Smooth muscle cell (in vitro differentiated cells): Measurements from ENCODE around the gene TTC27. TPM values are rescaled to one million over a fixed set of nuclear protein-coding genes. Genes with fewer than 3 reads are reported as not detected.

ENCODE experiments used
- DNase-seq: peaks from one replicate; lab custom pipeline; 2025; ENCODE audit not compliant: unreplicated experiment; lab: John Stamatoyannopoulos, UW
- H2AFZ ChIP-seq: fragments of 200-600 bp; sonication (generic); 2 replicates; pipeline ENCODE4 v1.6.0; 2016; ENCODE audit warnings: antibody characterized with exemption, low read depth, mild to moderate bottlenecking
- H3F3A ChIP-seq: fragments of 200-600 bp; sonication (generic); 2 replicates; pipeline ENCODE4 v1.6.0; 2017; ENCODE audit warnings: antibody characterized with exemption, low read depth
- H3K27ac ChIP-seq: fragments of 200-600 bp; sonication (generic); 2 replicates; pipeline ENCODE4 v1.5.1; 2016; ENCODE audit warnings: low read depth, mild to moderate bottlenecking
- H3K27me3 ChIP-seq: fragments of 200-600 bp; sonication (generic); 2 replicates; pipeline ENCODE4 v1.6.1; 2016; ENCODE audit warnings: low read depth, mild to moderate bottlenecking
- H3K36me3 ChIP-seq: fragments of 200-600 bp; sonication (generic); 2 replicates; pipeline ENCODE4 v1.5.1; 2016; ENCODE audit warnings: low read depth
- H3K4me1 ChIP-seq: fragments of 200-600 bp; sonication (generic); 2 replicates; pipeline ENCODE4 v1.5.1; 2016; ENCODE audit warnings: low read depth
- H3K4me2 ChIP-seq: fragments of 200-600 bp; sonication (generic); 2 replicates; pipeline ENCODE4 v1.6.0; 2016; ENCODE audit warnings: mild to moderate bottlenecking
- H3K4me3 ChIP-seq: fragments of 200-600 bp; sonication (generic); 2 replicates; pipeline ENCODE4 v1.5.1; 2016; ENCODE audit warnings: mild to moderate bottlenecking
- H3K79me2 ChIP-seq: fragments of 200-600 bp; sonication (generic); 2 replicates; pipeline ENCODE4 v1.6.0; 2016; ENCODE audit warnings: low read depth, mild to moderate bottlenecking
- H3K9ac ChIP-seq: fragments of 200-600 bp; sonication (generic); 2 replicates; pipeline ENCODE4 v1.6.0; 2016; ENCODE audit warnings: low read depth
- H3K9me3 ChIP-seq: fragments of 200-600 bp; sonication (generic); replicated peaks from 2 replicates; pipeline ENCODE4 v1.5.1; 2016; ENCODE audit warnings: low read depth
- H4K20me1 ChIP-seq: fragments of 200-600 bp; sonication (generic); 2 replicates; pipeline ENCODE4 v1.6.0; 2016; ENCODE audit warnings: low read depth
- WGBS: methylation state at CpG from one replicate; pipeline ENCODE4 v1.1.7; 2016; ENCODE audit warnings: low lambda C conversion rate; 5-methylcytosine and 5-hydroxymethylcytosine counted together
- polyA plus RNA-seq: library from polyadenylated mRNA; unstranded; fragments of >200 nt; fragmentation: Nextera tagmentation; extraction: Ambion mirVana; gene quantifications from 2 replicates; pipeline ENCODE4 v1.2.1, GENCODE V29; 2016
- total RNA-seq: library from RNA; depleted of rRNA; stranded (reverse); fragments of >200 nt; gene quantifications from 2 replicates; pipeline ENCODE4 v1.2.3, GENCODE V29; 2014
- TF ChIP-seq, protein P1 (sequence below): fragments of 200-600 bp; sonication (generic); IDR thresholded peaks from 2 replicates; pipeline ENCODE4 v1.5.1; 2017; ENCODE audit warnings: borderline replicate concordance, mild to moderate bottlenecking, antibody characterized with exemption; ENCODE audit not compliant: insufficient read depth, poor library complexity, severe bottlenecking

The TTC27 gene
- total and polyA plus RNA-seq, 2 experiments from 2014 or later: 9.2 to 12.1 TPM

DNA sequence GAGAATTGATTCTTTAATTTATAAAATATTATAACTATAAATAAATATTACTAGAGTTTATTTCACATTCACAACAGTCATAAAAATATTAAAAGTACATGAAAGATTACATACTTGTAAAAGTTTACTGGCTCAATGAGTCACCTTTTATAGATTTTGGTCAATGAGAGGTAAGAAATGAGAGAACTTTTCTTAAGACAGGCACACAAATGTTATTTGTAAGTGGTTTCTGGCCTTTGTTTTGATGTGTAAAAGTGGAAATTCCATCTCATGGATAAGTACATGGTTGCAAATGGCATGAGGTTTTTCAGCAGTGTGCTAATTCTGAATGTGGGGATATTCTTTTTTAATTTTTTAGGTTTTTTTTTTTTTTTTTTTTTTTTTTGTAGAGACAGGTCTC, 63.8 kb downstream of the TTC27 start:
- no peak overlapping the region for H3K4me3 ChIP-seq
- DNase-seq: no peak

DNA sequence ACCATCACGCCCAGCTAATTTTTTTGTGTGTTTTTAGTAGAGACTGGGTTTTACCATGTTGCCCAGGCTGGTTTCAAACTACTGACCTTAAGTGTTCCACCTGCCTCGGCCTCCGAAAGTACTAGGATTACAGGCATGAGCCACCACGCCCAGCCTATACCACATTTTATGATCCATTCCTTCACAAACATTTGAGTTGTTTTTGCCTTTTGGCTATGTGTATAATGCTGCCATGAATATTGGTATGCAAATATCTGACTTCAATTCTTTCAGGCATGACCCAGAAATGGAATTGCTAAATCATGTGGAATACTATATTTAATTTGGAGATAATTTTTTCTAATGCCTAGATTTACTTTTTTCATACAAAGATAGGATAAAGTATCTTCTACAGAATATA, 68.6 kb downstream of the TTC27 start:
- no peaks in the 10 kb centered on the region for H3K4me1 ChIP-seq
- no peak overlapping the region for H3K4me2 ChIP-seq
- TF ChIP-seq, protein P1, sequence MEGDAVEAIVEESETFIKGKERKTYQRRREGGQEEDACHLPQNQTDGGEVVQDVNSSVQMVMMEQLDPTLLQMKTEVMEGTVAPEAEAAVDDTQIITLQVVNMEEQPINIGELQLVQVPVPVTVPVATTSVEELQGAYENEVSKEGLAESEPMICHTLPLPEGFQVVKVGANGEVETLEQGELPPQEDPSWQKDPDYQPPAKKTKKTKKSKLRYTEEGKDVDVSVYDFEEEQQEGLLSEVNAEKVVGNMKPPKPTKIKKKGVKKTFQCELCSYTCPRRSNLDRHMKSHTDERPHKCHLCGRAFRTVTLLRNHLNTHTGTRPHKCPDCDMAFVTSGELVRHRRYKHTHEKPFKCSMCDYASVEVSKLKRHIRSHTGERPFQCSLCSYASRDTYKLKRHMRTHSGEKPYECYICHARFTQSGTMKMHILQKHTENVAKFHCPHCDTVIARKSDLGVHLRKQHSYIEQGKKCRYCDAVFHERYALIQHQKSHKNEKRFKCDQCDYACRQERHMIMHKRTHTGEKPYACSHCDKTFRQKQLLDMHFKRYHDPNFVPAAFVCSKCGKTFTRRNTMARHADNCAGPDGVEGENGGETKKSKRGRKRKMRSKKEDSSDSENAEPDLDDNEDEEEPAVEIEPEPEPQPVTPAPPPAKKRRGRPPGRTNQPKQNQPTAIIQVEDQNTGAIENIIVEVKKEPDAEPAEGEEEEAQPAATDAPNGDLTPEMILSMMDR: no peak
- no peak overlapping the region for H2AFZ ChIP-seq
- H3K36me3 ChIP-seq: no peaks in the 10 kb centered on the region
- no peak overlapping the region for H3K27ac ChIP-seq
- no peak overlapping the region for H3K4me3 ChIP-seq
- no peaks in the 10 kb centered on the region for H3K79me2 ChIP-seq
- WGBS: 94% methylated on average over 4 of the region's 4 CpGs
- no peaks in the 10 kb centered on the region for H4K20me1 ChIP-seq
- H3K27me3 ChIP-seq: no peaks in the 10 kb centered on the region
- H3K9ac ChIP-seq: no peak overlapping the region
- DNase-seq: no peak
- H3F3A ChIP-seq: no peaks in the 10 kb centered on the region
- no peaks in the 10 kb centered on the region for H3K9me3 ChIP-seq

More for the DNA sequence above, 63.8 kb downstream of the TTC27 start:
- TF ChIP-seq, protein P1: no peak
- H4K20me1 ChIP-seq: no peaks in the 10 kb centered on the region
- no peak overlapping the region for H3K4me2 ChIP-seq
- H3K36me3 ChIP-seq: no peaks in the 10 kb centered on the region
- H3K4me1 ChIP-seq: no peaks in the 10 kb centered on the region
- no peaks in the 10 kb centered on the region for H3K27me3 ChIP-seq
- no peak overlapping the region for H3K9ac ChIP-seq
- no peak overlapping the region for H2AFZ ChIP-seq
- H3K79me2 ChIP-seq: no peaks in the 10 kb centered on the region
- no peaks in the 10 kb centered on the region for H3K9me3 ChIP-seq
- no peaks in the 10 kb centered on the region for H3F3A ChIP-seq
- H3K27ac ChIP-seq: no peak overlapping the region

DNA sequence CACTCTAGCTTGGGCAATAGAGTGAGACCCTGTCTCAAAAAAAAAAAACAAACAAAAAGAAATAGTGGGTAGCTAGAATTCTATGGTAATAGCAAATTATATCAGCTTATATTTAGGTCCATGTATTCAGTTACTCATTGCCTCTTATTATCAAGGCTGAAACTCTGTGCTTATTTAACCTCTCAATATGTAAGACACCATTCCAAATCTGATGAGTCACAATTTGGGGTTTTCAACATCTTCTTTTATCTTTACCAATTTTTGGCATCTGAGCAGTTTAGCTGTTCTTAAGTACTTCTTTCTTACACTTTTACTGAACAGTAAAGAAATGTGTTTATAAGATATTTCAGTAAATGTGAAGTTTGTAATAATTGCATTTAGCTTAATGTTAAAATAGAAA, 69.3 kb downstream of the TTC27 start:
- no peak for DNase-seq
- TF ChIP-seq, protein P1: no peak

DNA sequence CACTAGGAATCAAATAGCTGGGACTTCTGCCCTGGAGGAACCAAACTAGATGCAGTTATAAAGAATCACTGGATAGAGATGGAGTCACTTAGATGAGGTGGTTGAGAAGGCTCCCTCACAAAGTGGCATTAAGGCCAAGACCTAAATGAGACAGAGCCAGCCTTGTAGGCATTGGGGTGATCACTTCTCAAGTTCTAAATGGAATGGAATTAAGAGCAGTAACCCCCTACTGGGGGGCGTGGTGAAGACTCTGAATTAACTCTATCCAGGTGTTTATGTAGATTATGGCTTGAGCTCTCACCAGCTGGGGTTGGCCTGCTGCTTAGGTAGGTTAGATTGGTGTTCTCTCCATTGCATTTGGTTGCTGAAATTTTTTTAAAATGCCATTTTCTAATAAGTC, 71.3 kb downstream of the TTC27 start:
- no peak overlapping the region for H3K4me3 ChIP-seq
- H3K79me2 ChIP-seq: no peaks in the 10 kb centered on the region
- TF ChIP-seq, protein P1: no peak
- H3K4me1 ChIP-seq: no peaks in the 10 kb centered on the region
- H4K20me1 ChIP-seq: no peaks in the 10 kb centered on the region
- no peaks in the 10 kb centered on the region for H3K9me3 ChIP-seq
- peaks cover 4% of the 10 kb centered on the region for H3K36me3 ChIP-seq
- DNase-seq: no peak
- no peak overlapping the region for H3K4me2 ChIP-seq
- no peak overlapping the region for H3K27ac ChIP-seq
- no peaks in the 10 kb centered on the region for H3K27me3 ChIP-seq
- H2AFZ ChIP-seq: no peak overlapping the region
- H3K9ac ChIP-seq: no peak overlapping the region
- H3F3A ChIP-seq: no peaks in the 10 kb centered on the region
- 88% methylated on average over 1 of the region's 1 CpG for WGBS

More for the DNA sequence above, 69.3 kb downstream of the TTC27 start:
- no peaks in the 10 kb centered on the region for H3K4me1 ChIP-seq
- no peaks in the 10 kb centered on the region for H3K36me3 ChIP-seq
- no peak overlapping the region for H3K9ac ChIP-seq
- H3K27me3 ChIP-seq: no peaks in the 10 kb centered on the region
- no peak overlapping the region for H2AFZ ChIP-seq
- H3K4me3 ChIP-seq: no peak overlapping the region
- no peak overlapping the region for H3K27ac ChIP-seq
- no peaks in the 10 kb centered on the region for H3F3A ChIP-seq
- H4K20me1 ChIP-seq: no peaks in the 10 kb centered on the region
- no peak overlapping the region for H3K4me2 ChIP-seq
- no peaks in the 10 kb centered on the region for H3K79me2 ChIP-seq
- no peaks in the 10 kb centered on the region for H3K9me3 ChIP-seq
